ENCODE results near the gene HNRNPA0. TPM values are rescaled to one million over a fixed set of nuclear protein-coding genes. Genes with fewer than 3 reads are reported as not detected.

HNRNPA0 gene
- total and polyA plus RNA-seq, 12 donors = 8.9 to 45.5 (median 18.0) TPM

- no peaks in the 10 kb centered on the region for H3K36me3 ChIP-seq (replicated peaks in 1 of 2)
- peaks cover 0 to 8% of the 10 kb centered on the region in 2 donors for H3K4me1 ChIP-seq (replicated peaks in 1 of 2)
- 44 to 54% (median 48%) methylated on average over 4 of the region's 4 CpGs for WGBS, 4 donors
- H3K4me3 ChIP-seq = peak overlapping the region in 1 of 4 donors; percentile 39
- DNase-seq = peak in 6 of 7 donors; percentile 31 to 64 (median 46)
- peak overlapping the region in 2 of 5 donors; percentile 41 to 58 for H3K27ac ChIP-seq
- H3K9me3 ChIP-seq (replicated peaks in 1 of 3) = no peaks in the 10 kb centered on the region
- TF ChIP-seq CTCF (IDR thresholded peaks at IDR 0.05) (no peak), POLR2A (IDR thresholded peaks at IDR 0.05) (peak in 1 of 2 donors; percentile 72)
- no peaks in the 10 kb centered on the region for H3K27me3 ChIP-seq
- intact Hi-C loops (cut with DNase I) = no loop called here
Measured at GRCh38 chr5:137800700-137801411, 46.7 kb upstream of the HNRNPA0 start.

GRCh38 chr5:137796279-137796678, 42.1 kb upstream of the HNRNPA0 start:
- no peak overlapping the region for H3K4me3 ChIP-seq
- intact Hi-C loops (cut with DNase I) = no loop called here
- no peak overlapping the region for H3K27ac ChIP-seq
- no peaks in the 10 kb centered on the region for H3K36me3 ChIP-seq (replicated peaks in 1 of 2)
- 56 to 66% (median 65%) methylated on average over 3 of the region's 3 CpGs for WGBS, 4 donors
- no peaks in the 10 kb centered on the region for H3K4me1 ChIP-seq (replicated peaks in 1 of 2)
- no peaks in the 10 kb centered on the region for H3K27me3 ChIP-seq
- no peak for DNase-seq
- H3K9me3 ChIP-seq (replicated peaks in 1 of 3) = no peaks in the 10 kb centered on the region
- no peak for TF ChIP-seq POLR2A (IDR thresholded peaks at IDR 0.05)

GRCh38 chr5:137794863-137795262, 40.7 kb upstream of the HNRNPA0 start:
- Histone ChIP-seq H3K9me3 (replicated peaks in 1 of 3) (no peaks in the 10 kb centered on the region), H3K27me3 (no peaks in the 10 kb centered on the region), H3K27ac (no peak overlapping the region), H3K4me1 (replicated peaks in 1 of 2) (no peaks in the 10 kb centered on the region), H3K36me3 (replicated peaks in 1 of 2) (no peaks in the 10 kb centered on the region), H3K4me3 (no peak overlapping the region)
- intact Hi-C loops (cut with DNase I) = no loop called here
- 71 to 94% (median 86%) methylated on average over 5 of the region's 5 CpGs; no CpG with 5 or more reads in 1 of the 4 donors for WGBS, 4 donors
- TF ChIP-seq CTCF (IDR thresholded peaks at IDR 0.05) (no peak), POLR2A (IDR thresholded peaks at IDR 0.05) (no peak)
- DNase-seq = no peak

- Histone ChIP-seq H3K4me1 (replicated peaks in 1 of 2) (no peaks in the 10 kb centered on the region), H3K4me3 (no peak overlapping the region), H3K27me3 (no peaks in the 10 kb centered on the region), H3K9me3 (replicated peaks in 1 of 3) (no peaks in the 10 kb centered on the region), H3K27ac (no peak overlapping the region), H3K36me3 (replicated peaks in 1 of 2) (no peaks in the 10 kb centered on the region)
- TF ChIP-seq POLR2A (IDR thresholded peaks at IDR 0.05) (no peak), CTCF (IDR thresholded peaks at IDR 0.05) (no peak)
- intact Hi-C loops (cut with DNase I) = no loop called here
- 85 to 89% (median 88%) methylated on average over 1 of the region's 1 CpG for WGBS, 4 donors
- no peak for DNase-seq
Measured at GRCh38 chr5:137792303-137792702, 38.1 kb upstream of the HNRNPA0 start.

GRCh38 chr5:137791799-137792198, 37.6 kb upstream of the HNRNPA0 start:
- no peak for TF ChIP-seq POLR2A (IDR thresholded peaks at IDR 0.05)
- no peak for TF ChIP-seq CTCF (IDR thresholded peaks at IDR 0.05)
- no peaks in the 10 kb centered on the region for H3K27me3 ChIP-seq
- intact Hi-C loops (cut with DNase I) = no loop called here
- no peaks in the 10 kb centered on the region for H3K36me3 ChIP-seq (replicated peaks in 1 of 2)
- no peak overlapping the region for H3K27ac ChIP-seq
- H3K4me1 ChIP-seq (replicated peaks in 1 of 2) = no peaks in the 10 kb centered on the region
- 89 to 99% (median 93%) methylated on average over 4 of the region's 4 CpGs for WGBS, 4 donors
- H3K4me3 ChIP-seq = no peak overlapping the region
- DNase-seq = no peak
- no peaks in the 10 kb centered on the region for H3K9me3 ChIP-seq (replicated peaks in 1 of 3)
